Measurements from ENCODE around the gene ADGRL1. TPM values are rescaled to one million over a fixed set of nuclear protein-coding genes. Genes with fewer than 3 reads are reported as not detected.
"Not testable (repeated sequence)": the region's sequence is repeated elsewhere in the genome, so short reads cannot be mapped to it uniquely, and the experiment has no call there.

The ADGRL1 gene
- total RNA-seq = 10 to 100 TPM; 10.1 to 29.4 (median 14.4) TPM
- 10 to 100 TPM; 11.5 to 12.8 TPM for polyA plus RNA-seq
- long read RNA-seq, donor 1, partial matches to known transcripts = 0 of 8 reads
- long read RNA-seq, donor 1, other reads (novel, unspliced or antisense) = 8 of 8 reads
- long read RNA-seq, donor 2, partial matches to known transcripts = 1 of 4 reads
- long read RNA-seq, donor 2, other reads (novel, unspliced or antisense) = 3 of 4 reads
- long read RNA-seq, donor 3, partial matches to known transcripts = 1 of 8 reads
- long read RNA-seq, donor 3, other reads (novel, unspliced or antisense) = 7 of 8 reads

DNA sequence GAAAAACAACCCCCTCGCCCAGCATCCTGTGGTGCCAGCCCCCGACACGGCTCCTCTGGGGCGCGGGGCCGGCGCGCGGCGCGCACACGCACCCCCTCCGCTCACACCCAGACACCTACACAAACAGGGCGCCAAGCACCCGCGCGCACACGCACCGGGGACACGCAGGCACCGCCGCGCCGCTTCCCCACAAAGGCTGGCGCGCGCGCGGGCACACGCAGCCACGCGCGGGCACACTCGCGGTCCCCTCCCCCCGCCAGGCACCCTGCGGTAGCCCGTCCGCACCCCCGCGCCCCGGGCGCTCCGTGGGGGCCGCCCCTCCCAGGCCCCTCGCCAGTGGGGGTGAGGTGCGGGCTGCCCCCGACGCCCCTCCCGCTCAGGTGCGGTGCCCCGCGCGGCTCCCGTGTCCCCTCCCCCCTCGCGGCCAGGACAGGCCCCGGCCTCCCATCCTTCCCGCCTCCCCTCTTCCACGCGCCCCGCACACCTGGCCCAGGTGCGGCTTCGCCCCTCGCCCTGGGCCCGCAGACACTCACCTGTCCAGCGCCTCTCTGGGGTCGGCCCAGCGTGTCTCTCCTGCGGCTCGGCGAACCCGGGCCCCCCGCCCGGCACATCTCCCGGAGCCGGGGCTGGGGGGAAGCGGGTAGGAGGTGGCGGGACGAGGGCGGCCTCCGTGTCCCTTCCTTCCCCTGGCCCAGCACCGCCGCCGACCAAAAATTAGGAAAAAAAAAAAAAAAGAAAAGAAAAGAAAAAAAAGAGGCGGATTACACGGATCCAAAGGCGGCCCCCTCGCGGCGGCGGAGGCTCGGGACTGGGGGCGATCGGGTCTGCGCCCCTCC is at the start of gene ADGRL1:
ADGRL1 (minus strand) TSS at position 718 of the 836 bp plus-strand sequence. CDS start 22,567 bp downstream, outside the sequence.
- not testable (repeated sequence) for DNase-seq

DNA sequence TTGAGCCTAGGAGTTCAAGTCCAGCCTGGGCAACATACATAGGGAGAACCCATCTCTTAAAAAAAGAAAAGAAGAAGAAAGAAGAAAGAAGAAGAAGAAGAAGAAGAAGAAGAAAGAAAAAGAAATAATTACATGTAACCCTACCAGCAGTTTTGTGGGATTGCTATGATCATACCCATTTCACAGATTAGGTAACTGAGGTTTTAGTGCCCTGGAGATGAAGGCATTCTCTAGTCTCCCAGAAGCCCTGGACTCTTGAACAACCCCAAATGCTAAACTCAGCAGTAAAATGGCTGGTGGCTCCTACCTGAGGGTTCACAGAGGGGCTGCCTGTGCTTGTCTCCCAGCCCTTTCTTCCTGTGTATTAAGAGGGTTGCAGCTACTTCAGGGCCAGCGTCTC is 49.3 kb upstream of the ADGRL1 start:
- WGBS, 4 donors = 54 to 94% (median 71%) methylated on average over 1 of the region's 1 CpG

More for the DNA sequence above, at the start of gene ADGRL1:
- H3K27me3 ChIP-seq = peaks cover 0 to 14% (median 6%) of the 10 kb centered on the region in 9 donors
- ATAC-seq, H3K9me3 ChIP-seq, H3K36me3 ChIP-seq: not testable (repeated sequence)
- intact Hi-C loops (cut with DNase I) = loop anchor here in 3 of 10 donors (5.0 to 10.0 kb wide), 2 partner anchors 58 to 139 kb away; no protein-coding TSS in a partner anchor
- peak within 1 kb of the TSS in 11 of 12 donors; percentile 42 to 81 (median 68) for H3K27ac ChIP-seq
- WGBS, 4 donors = 0 to 1% (median 1%) methylated on average over 33 to 96 of the region's 96 CpGs
- H3K4me1 ChIP-seq = peaks cover 0 to 25% (median 4%) of the 10 kb centered on the region in 12 donors
- peak within 1 kb of the TSS; percentile 43 to 83 (median 62) for H3K4me3 ChIP-seq

DNA sequence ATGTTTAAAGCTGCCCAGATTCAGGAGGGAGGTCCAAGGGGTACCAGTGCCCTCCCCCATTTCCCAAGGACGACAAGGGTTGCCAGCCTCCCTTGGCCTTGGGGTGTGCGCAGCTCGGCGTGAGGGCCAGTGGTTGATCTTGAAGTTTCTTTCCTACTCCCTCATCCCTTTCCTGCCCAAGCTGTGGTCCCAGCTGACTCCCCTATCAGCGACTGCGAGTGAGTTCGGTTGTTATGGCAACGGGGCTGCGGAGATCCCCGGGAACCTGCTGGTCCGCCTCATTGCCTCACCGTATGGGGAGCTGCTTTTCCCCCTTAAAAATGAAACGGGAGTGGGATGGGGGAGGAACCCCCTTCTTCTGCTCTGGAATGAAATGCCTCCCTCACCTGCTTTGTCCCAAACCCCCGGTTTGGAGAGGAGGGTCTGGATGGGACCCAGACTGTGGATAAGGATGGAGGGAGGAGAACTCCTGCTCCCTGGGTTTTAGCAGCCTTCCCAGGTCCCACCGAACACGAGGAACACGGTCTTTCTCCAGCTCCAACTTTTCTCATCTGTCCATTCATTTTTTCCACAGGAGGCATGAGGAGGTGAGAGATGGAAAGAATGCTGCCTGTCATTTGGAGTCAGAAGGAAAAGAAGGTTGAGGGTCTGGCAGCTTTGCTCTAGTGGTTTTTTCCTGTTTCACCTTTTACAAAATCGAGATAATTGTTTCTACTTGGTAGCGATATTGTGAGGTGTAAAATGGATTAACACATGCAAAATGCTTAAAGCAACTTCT is 48.0 kb upstream of the ADGRL1 start:
- H3K36me3 ChIP-seq; DNase-seq; H3K4me3 ChIP-seq; ATAC-seq; H3K9me3 ChIP-seq; intact Hi-C loops (cut with DNase I); H3K4me1 ChIP-seq; H3K27me3 ChIP-seq; H3K27ac ChIP-seq: not testable (repeated sequence)
- 8 to 14% (median 9%) methylated on average over 19 of the region's 19 CpGs for WGBS, 4 donors

More for the DNA sequence above, 49.3 kb upstream of the ADGRL1 start:
- H3K27ac ChIP-seq; H3K4me3 ChIP-seq; H3K9me3 ChIP-seq; intact Hi-C loops (cut with DNase I); ATAC-seq; H3K36me3 ChIP-seq; DNase-seq; H3K4me1 ChIP-seq; H3K27me3 ChIP-seq: not testable (repeated sequence)

DNA sequence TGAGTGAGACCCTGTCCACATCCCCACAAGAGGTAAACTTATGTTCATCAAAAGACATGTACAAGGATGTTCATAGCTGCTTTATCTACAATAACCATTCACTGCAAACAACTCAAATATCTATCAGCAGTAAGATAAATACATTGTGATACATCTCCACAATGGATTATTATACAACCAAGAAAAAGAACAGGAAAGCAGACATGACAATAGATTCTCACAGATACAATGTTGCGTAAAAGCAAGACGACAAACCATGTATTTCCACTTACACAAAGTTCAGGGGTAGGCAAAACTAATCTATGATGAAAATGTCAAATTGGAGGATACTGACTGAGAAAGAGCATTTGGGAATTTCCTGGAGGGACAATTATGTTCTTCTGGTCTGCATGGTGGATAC is 46.2 kb upstream of the ADGRL1 start:
- intact Hi-C loops (cut with DNase I); H3K36me3 ChIP-seq; H3K9me3 ChIP-seq; DNase-seq; H3K27ac ChIP-seq; H3K4me3 ChIP-seq; ATAC-seq: not testable (repeated sequence)
- WGBS, 4 donors = 92 to 96% (median 93%) methylated on average over 2 of the region's 2 CpGs
- Histone ChIP-seq H3K27me3 (peaks cover 0 to 17% (median 3%) of the 10 kb centered on the region in 9 donors), H3K4me1 (peaks cover 0 to 22% (median 0%) of the 10 kb centered on the region in 12 donors)

DNA sequence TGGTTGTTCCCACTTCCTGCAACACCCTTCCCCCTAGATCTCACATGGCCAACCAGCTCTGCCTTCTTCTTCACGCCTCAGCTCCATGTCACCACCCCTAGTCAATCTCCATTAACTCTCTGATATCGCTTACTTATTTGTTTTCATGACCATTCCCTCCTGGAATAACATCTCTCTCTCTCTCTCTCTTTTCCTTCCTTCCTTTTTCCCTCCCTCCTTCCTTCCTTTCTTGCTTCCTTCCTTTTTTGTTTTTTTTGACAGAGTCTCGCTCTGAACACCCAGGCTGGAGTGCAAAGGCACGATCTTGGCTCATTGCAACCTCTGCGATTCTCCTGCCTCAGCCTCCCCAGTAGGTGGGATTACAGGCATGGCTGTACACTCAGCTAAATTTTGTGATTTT is 44.9 kb upstream of the ADGRL1 start:
- DNase-seq = no peak
- Histone ChIP-seq H3K27ac (no peak overlapping the region), H3K4me1 (peaks cover 0 to 22% (median 0%) of the 10 kb centered on the region in 12 donors), H3K4me3 (no peak overlapping the region), H3K27me3 (peaks cover 0 to 18% (median 3%) of the 10 kb centered on the region in 9 donors), H3K9me3 (no peaks in the 10 kb centered on the region), H3K36me3 (no peaks in the 10 kb centered on the region)
- 64 to 69% (median 67%) methylated on average over 5 of the region's 5 CpGs for WGBS, 4 donors
- ATAC-seq = no peak
- TF ChIP-seq, protein P1, sequence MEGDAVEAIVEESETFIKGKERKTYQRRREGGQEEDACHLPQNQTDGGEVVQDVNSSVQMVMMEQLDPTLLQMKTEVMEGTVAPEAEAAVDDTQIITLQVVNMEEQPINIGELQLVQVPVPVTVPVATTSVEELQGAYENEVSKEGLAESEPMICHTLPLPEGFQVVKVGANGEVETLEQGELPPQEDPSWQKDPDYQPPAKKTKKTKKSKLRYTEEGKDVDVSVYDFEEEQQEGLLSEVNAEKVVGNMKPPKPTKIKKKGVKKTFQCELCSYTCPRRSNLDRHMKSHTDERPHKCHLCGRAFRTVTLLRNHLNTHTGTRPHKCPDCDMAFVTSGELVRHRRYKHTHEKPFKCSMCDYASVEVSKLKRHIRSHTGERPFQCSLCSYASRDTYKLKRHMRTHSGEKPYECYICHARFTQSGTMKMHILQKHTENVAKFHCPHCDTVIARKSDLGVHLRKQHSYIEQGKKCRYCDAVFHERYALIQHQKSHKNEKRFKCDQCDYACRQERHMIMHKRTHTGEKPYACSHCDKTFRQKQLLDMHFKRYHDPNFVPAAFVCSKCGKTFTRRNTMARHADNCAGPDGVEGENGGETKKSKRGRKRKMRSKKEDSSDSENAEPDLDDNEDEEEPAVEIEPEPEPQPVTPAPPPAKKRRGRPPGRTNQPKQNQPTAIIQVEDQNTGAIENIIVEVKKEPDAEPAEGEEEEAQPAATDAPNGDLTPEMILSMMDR (IDR thresholded peaks at IDR 0.05) = no peak
- no peak for TF ChIP-seq POLR2A (IDR thresholded peaks at IDR 0.05)
- intact Hi-C loops (cut with DNase I) = no loop called here

DNA sequence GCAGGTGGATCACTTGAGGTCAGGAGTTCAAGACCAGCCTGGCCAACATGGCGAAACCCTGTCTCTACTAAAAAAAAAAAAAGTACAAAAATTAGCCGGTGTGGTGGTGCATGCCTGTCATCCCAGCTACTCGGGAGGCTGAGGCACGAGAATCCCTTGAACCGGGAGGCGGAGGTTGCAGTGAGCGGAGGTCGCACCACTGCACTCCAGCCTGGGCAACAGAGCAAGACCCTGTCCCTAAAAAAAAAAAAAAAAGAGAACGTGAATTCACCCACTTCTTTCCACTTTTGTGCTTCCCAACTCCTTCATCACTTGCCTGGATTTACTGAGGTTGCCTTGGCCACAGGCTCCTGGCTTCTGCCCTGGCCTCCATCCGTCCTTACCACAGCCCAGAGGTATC is 44.3 kb upstream of the ADGRL1 start:
- peaks cover 0 to 18% (median 3%) of the 10 kb centered on the region in 9 donors for H3K27me3 ChIP-seq
- DNase-seq; H3K36me3 ChIP-seq; intact Hi-C loops (cut with DNase I); H3K9me3 ChIP-seq; H3K4me3 ChIP-seq; ATAC-seq; H3K27ac ChIP-seq: not testable (repeated sequence)
- peaks cover 0 to 22% (median 0%) of the 10 kb centered on the region in 12 donors for H3K4me1 ChIP-seq
- WGBS, 4 donors = 85 to 91% (median 89%) methylated on average over 10 of the region's 10 CpGs

DNA sequence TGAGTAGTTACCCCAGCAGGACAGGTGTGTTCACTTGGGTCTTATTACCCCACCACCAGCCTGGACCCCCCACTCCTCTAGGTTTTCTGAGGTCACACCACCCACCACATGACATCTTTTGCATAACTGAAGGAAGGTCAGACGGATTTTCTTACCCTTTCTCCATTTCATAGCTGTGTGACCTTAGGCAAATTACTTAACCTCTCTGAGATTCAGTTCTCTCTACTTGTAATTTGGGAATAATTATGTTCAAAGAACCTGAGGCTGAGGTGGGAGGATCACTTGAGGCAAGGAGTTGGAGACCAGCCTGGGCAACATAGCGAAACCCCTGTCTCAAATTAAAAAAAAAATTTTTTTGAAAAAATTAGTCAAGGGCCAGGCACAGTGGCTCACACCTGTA is 43.9 kb upstream of the ADGRL1 start:
- H3K9me3 ChIP-seq; H3K27ac ChIP-seq; H3K36me3 ChIP-seq; H3K4me3 ChIP-seq; ATAC-seq; DNase-seq; intact Hi-C loops (cut with DNase I): not testable (repeated sequence)
- peaks cover 0 to 18% (median 3%) of the 10 kb centered on the region in 9 donors for H3K27me3 ChIP-seq
- 84 to 89% (median 86%) methylated on average over 2 of the region's 2 CpGs for WGBS, 4 donors
- H3K4me1 ChIP-seq = peaks cover 0 to 22% (median 0%) of the 10 kb centered on the region in 12 donors

DNA sequence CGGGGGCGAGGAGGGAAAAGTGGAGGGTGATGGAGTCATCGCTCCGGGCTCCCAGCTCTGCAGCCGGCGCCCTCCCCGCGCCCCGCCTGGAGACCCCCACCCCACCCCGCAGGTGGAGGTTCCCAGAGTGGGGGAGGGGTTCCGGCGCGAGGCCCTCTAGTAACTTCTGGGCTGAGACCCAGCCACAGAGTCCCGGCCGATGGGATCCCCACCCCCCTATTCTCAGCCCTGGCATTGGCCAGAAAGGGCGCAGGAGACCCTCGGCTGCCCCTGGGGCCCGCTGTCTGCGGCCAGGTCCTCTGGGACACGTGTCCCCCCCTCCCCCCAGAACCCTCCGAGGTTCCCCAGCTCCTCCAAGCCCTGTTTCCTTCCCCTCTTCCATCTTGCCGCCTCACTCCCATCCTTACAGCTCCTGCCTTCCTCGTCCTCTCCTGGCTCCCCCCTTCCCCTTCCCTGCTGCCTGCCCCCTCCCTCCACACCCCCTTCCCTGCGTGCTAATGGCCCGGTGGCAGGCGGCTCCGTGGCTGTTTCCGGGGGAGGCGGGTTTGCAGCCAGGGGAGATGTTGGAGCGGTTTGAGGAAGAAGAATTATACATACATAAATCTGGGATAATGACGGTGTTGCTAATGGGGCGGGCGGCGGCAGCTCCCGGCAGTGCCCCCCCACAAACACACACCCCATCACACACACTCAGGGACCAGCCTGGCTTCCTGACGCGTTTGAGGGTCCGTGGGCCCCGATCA is 43.2 kb upstream of the ADGRL1 start:
- 1 to 3% (median 2%) methylated on average over 15 to 39 of the region's 39 CpGs for WGBS, 4 donors
- H3K9me3 ChIP-seq; H3K36me3 ChIP-seq; intact Hi-C loops (cut with DNase I): not testable (repeated sequence)
- Histone ChIP-seq H3K4me1 (peaks cover 0 to 22% (median 0%) of the 10 kb centered on the region in 12 donors), H3K27me3 (peaks cover 0 to 18% (median 3%) of the 10 kb centered on the region in 9 donors), H3K4me3 (peak overlapping the region; percentile 39 to 69 (median 57)), H3K27ac (peak overlapping the region in 2 of 12 donors; percentile 42 to 60)
- peak in 3 of 5 donors; percentile 21 to 35 (median 24) for DNase-seq
- peak in 3 of 4 donors; percentile 40 to 50 (median 44) for ATAC-seq

Data from heart left ventricle (tissue), 16 donors.